Keratinocyte (primary cell): ENCODE results near the gene POPDC3.

Experiments
- EZH2 ChIP-seq: IDR thresholded peaks from one replicate; pipeline ENCODE4 v1.6.1; 2012; ENCODE audit warnings: inconsistent platforms, mild to moderate bottlenecking, low read length, moderate library complexity
- TF ChIP-seq, protein P1 (sequence below), 3 experiments: IDR thresholded peaks in 1 of 3; conservative IDR thresholded peaks in 1 of 3; optimal IDR thresholded peaks in 1 of 3; 2 replicates in 2 of 3; 3 replicates in 1 of 3; pipeline versions ENCODE3 to v1.5.1; 2011; ENCODE audit warnings: low read length in 3 of 3, mild to moderate bottlenecking in 3 of 3, moderate library complexity in 2 of 3, control low read depth in 1 of 3, inconsistent platforms in 1 of 3; ENCODE audit not compliant: insufficient read depth in 2 of 3; ENCODE audit errors: extremely low read depth in 1 of 3

DNA sequence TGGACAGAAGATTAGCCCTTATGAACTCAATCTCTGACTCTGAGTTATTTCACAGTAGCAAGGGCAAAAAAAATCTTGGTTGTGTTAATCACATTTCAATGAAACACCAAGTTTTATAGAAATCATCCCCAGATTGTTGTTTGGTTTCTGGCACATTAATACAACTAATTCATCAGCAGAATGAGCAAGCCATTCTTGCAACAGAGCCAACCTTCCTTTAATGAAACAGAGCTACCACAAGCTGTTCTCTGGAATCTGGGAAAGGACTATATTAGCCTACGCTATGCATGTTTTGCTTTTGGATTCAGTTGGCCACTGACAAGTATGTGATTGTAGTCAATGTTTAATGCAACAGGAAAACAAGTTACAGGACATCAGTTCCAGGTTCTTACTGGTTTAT lies 13.8 kb upstream of the POPDC3 start:
- TF ChIP-seq, protein P1, sequence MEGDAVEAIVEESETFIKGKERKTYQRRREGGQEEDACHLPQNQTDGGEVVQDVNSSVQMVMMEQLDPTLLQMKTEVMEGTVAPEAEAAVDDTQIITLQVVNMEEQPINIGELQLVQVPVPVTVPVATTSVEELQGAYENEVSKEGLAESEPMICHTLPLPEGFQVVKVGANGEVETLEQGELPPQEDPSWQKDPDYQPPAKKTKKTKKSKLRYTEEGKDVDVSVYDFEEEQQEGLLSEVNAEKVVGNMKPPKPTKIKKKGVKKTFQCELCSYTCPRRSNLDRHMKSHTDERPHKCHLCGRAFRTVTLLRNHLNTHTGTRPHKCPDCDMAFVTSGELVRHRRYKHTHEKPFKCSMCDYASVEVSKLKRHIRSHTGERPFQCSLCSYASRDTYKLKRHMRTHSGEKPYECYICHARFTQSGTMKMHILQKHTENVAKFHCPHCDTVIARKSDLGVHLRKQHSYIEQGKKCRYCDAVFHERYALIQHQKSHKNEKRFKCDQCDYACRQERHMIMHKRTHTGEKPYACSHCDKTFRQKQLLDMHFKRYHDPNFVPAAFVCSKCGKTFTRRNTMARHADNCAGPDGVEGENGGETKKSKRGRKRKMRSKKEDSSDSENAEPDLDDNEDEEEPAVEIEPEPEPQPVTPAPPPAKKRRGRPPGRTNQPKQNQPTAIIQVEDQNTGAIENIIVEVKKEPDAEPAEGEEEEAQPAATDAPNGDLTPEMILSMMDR (optimal IDR thresholded peaks at IDR 0.05 in 1 of 3, IDR thresholded peaks at IDR 0.05 in 1 of 3, conservative IDR thresholded peaks at IDR 0.05 in 1 of 3; ENCODE audit: extremely low read depth in 1 of 3, insufficient read depth in 2 of 3, low read length in 3 of 3): no peak
- TF ChIP-seq EZH2: no peak
